AG09319 (cell line): ENCODE measurements around the gene CPXM2.
A peak's percentile ranks its signal among the peaks of the same experiment; 100 is the strongest.
"Not testable (repeated sequence)": the region's sequence is repeated elsewhere in the genome, so short reads cannot be mapped to it uniquely, and the experiment has no call there.

Experiments used
- DNase-seq: peaks from one replicate; pipeline ENCODE4 v3.0.0-alpha.2; 2010; ENCODE audit warnings: low read depth; ENCODE audit errors: extremely low read depth
- TF ChIP-seq, protein P1 (sequence below): IDR thresholded peaks from 2 replicates; pipeline ENCODE4 v1.5.1; 2011; ENCODE audit warnings: low read depth, mild to moderate bottlenecking, inconsistent platforms, low read length, moderate library complexity

CPXM2 gene

DNA sequence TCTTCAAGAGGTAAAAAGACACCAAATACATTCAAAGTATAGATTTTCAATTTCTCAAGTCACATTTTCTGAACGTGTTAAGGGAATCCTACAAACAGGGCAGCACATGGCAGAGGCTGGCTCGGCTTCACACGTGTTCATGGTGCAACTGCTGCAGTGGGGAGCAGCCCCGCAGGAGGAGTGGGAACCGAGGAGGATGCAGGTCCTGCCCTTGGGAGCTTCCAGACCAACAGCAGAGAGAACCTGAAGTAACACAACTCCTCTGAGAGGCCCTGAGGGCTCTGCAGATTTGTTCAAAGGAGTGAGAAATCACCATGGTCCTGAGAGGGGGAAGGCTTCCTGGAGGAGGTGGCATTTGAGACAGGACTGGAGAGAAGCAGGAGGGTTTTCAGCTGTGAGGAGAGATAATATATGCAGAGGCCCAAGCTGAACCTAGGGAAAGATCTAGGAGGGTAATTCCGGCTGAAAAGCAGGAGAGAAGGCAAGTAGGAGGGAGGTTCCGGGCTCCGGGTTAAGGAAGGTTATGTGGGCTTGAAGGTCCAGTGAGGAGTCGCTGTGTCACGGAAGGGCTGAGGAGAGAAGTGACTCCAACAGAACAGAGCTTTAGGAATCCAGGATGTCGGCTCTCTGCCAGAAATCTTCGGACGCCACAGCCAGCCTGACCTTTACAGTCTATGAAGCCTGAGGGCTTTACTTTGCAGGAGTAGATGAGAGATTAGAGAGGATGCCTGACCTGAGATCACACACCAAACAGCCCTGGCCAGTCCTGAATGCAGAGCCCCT, 148.0 kb downstream of the CPXM2 start:
- TF ChIP-seq, protein P1, sequence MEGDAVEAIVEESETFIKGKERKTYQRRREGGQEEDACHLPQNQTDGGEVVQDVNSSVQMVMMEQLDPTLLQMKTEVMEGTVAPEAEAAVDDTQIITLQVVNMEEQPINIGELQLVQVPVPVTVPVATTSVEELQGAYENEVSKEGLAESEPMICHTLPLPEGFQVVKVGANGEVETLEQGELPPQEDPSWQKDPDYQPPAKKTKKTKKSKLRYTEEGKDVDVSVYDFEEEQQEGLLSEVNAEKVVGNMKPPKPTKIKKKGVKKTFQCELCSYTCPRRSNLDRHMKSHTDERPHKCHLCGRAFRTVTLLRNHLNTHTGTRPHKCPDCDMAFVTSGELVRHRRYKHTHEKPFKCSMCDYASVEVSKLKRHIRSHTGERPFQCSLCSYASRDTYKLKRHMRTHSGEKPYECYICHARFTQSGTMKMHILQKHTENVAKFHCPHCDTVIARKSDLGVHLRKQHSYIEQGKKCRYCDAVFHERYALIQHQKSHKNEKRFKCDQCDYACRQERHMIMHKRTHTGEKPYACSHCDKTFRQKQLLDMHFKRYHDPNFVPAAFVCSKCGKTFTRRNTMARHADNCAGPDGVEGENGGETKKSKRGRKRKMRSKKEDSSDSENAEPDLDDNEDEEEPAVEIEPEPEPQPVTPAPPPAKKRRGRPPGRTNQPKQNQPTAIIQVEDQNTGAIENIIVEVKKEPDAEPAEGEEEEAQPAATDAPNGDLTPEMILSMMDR: no peak
- DNase-seq: peak; percentile 19

DNA sequence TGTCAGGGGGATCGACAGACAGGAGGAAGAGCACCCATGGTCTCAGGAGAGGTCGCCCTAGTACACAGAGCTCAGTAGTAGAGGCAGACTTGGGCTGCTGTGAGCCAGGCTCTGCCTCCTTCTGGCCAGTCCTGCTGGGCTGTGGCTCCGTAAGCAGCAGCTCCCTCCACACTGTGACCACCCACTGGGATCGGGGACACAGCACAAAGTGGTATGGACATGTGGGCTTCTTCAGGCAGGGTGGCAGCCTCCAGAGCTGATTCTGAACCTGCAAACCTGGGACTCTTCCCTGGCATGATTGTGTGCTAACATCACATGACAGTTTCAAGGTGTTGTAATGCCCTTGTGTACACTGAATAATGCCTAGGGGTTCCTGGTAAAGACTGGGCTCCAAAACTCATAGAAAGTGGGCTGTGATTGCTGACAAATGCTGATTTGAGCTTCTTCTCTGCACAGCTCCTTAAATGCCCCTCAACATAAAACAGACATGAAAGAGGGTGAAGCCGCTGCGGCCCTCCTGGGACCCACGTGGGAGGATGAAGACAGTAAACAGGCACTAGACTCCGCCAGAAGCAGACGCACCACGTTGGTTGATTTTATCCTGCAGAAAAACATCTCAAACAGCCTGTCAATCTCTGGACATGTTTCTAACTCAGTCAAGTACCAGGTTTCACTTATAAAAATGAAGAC, 148.7 kb downstream of the CPXM2 start:
- no peak for DNase-seq
- TF ChIP-seq, protein P1: no peak

DNA sequence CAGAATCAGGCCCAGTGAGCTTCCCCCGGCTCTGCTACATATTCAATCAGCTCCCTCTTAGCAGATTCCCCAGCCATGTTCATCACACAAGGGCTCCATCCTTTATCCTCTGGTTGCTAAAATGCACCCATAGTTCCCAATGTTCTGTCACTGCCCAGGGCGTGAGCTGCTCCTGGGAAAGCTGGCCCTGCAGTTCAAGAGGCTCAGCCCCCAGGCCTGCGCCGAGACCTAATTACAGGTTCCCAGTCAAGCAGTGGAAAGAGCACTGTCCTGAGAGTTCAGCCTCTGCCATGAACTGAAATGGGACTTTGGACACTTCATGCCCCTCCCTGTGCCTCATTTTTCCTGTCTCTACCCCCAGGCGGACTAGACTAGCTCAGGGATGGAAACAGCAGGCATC, 149.9 kb downstream of the CPXM2 start:
- TF ChIP-seq, protein P1: no peak
- DNase-seq: no peak

DNA sequence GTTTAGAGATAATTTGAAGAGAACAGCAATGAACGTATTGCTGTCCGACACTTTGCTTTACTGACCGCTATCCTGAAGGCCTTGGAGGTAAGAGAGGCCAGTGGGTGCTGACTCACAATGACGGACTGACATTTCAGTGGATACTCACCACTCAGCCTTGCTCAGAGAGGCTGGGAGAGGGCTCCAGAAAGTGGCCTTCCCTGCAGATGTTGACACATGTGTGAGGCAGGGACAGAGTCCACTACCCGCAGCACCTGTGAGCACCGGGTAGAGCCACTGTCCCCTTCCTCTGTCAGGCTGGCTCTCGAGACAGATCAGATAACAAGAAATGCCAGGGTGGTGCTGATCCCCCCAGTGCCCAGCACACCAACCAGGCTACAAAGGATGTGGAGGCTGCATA, 150.5 kb downstream of the CPXM2 start:
- DNase-seq: no peak
- TF ChIP-seq, protein P1: no peak

DNA sequence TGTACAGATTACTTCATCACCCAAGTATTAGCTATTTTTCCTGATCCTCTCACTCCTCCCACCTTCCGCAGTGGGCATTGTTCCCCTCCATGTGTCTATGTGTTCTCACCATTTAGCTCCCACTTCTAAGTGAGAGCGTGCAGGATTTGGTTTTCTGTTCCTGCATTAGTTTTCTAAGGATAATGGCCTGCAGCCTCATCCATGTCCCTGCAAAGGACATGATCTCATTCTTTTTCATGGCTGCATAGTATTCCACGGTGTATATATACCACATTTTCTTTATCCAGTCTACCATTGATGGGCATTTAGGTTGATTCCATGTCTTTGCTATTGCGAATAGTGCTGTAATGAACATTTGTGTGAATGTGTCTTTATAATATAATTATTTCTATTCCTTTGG, 154.7 kb downstream of the CPXM2 start:
- DNase-seq: not testable (repeated sequence)

DNA sequence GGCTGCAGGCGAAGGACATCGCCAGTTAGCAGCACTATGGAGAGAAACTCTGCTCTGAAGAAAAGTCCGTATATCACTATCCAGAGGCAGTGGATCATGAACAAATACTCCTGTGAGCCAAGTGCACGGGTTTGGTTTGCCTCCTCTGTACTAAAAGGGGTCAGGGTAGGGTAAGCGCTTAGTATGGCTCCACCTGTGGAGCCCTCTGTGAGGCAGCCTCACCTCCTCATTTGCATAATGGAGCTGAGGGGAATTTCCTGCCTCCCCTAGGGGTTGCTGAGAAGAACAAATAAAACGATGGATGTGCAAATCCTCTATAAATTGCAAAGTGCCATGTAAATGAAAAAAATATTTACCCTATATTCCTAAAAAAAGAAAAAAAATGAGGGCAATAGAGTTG, 162.1 kb downstream of the CPXM2 start:
- DNase-seq: no peak
- TF ChIP-seq, protein P1: no peak

DNA sequence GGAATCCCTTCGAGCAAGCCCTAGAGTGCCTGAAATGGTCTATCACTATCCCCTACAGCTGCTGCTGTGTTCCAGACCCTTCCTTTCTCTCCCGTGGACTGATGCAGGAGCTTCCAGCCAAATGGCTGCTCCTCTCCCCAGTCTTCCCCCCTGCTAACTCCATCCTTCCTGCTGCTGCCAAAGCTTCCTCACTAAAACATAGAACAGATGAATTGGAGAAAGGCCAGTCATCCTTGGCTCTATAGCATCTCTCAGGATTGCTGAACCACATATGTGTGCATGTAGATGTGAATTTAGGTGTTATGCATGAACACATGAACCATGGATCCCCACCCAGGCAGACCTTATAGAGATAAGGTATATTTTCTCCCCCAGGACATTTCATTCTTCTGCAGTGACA, 164.8 kb downstream of the CPXM2 start:
- TF ChIP-seq, protein P1: no peak
- no peak for DNase-seq

DNA sequence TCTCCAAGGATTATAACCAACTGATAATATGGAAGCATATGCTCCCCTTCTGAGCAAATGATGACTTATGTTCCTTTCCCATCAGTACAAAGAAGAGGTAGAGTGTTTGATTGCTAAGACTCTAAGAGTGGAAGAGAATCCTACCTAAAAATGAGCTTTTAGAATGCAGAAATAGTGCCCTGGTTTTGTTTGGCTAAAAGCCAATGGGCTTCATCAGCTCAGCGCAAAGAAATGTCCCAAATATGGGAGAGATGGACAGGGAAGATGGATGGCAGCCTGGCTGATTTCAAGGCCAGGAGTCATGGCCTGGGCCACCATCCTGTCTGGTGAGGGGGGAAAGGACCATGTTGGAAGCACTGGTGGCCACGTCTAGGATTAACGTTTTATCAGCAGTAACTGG, 165.2 kb downstream of the CPXM2 start:
- TF ChIP-seq, protein P1: no peak
- DNase-seq: no peak
